OCI-LY3 (cell line): ENCODE data around the gene RPS14.

ENCODE experiments used
- CTCF ChIP-seq: fragments of 200-600, 300-600 bp; sonication (generic); IDR thresholded peaks from 2 replicates; pipeline ENCODE4 v1.5.1; 2014; ENCODE audit warnings: antibody characterized with exemption, low read length, low read depth
- EZH2phosphoT487 ChIP-seq: fragments of 200-600 bp; shearing (Covaris generic); IDR thresholded peaks from 2 replicates; pipeline ENCODE4 v1.6.1; 2018; ENCODE audit warnings: antibody characterized with exemption, mixed run types, low read depth

- TF ChIP-seq CTCF: no peak
- TF ChIP-seq EZH2phosphoT487: no peak
Measured at GRCh38 chr5:150448334-150448733, 1.2 kb downstream of the RPS14 start.
